HepG2 (cell line): Measurements from ENCODE around the gene SPACA4. TPM values are rescaled to one million over a fixed set of nuclear protein-coding genes. Genes with fewer than 3 reads are reported as not detected.

ENCODE experiments used
- GATAD1 ChIP-seq: IDR thresholded peaks from 2 replicates; pipeline ENCODE4 v1.6.1; 2016; ENCODE audit warnings: missing genetic modification reagents, missing compliant biosample characterization
- IRF2 ChIP-seq: IDR thresholded peaks from 2 replicates; pipeline ENCODE4 v1.6.1; 2018; ENCODE audit warnings: missing genetic modification reagents, missing compliant biosample characterization
- MEIS2 ChIP-seq: sonication (generic); formaldehyde crosslinking; IDR thresholded peaks from 2 replicates; pipeline ENCODE4 v1.9.0; 2021; ENCODE audit warnings: mild to moderate bottlenecking, missing genetic modification reagents
- NFKB2 ChIP-seq: sonication (generic); formaldehyde crosslinking; IDR thresholded peaks from 2 replicates; pipeline ENCODE4 v1.4.0; 2020; ENCODE audit warnings: missing genetic modification reagents, borderline replicate concordance
- PCBP1 ChIP-seq: fragments of 200-400 bp; formaldehyde crosslinking; IDR thresholded peaks from 2 replicates; pipeline ENCODE4 v1.6.1; 2017; ENCODE audit warnings: mild to moderate bottlenecking, low read depth, low read length, borderline replicate concordance
- REPIN1 ChIP-seq: sonication (generic); formaldehyde crosslinking; IDR thresholded peaks from 2 replicates; pipeline ENCODE4 v1.8.0; 2022; ENCODE audit warnings: missing genetic modification reagents, low read depth, mild to moderate bottlenecking, borderline replicate concordance
- SAP130 ChIP-seq: IDR thresholded peaks from 2 replicates; pipeline ENCODE4 v1.6.1; 2016; ENCODE audit warnings: low read depth
- SP5 ChIP-seq: IDR thresholded peaks from 2 replicates; pipeline ENCODE4 v1.6.1; 2016; ENCODE audit warnings: low read depth, borderline replicate concordance
- TFDP1 ChIP-seq: IDR thresholded peaks from 2 replicates; pipeline ENCODE4 v1.6.1; 2016; ENCODE audit warnings: missing compliant biosample characterization, missing genetic modification reagents, borderline replicate concordance
- ZNF253 ChIP-seq: sonication (generic); formaldehyde crosslinking; IDR thresholded peaks from 2 replicates; pipeline ENCODE4 v1.8.0; 2022; ENCODE audit warnings: mild to moderate bottlenecking, missing genetic modification reagents, borderline replicate concordance
- ZNF335 ChIP-seq: sonication (generic); formaldehyde crosslinking; IDR thresholded peaks from 2 replicates; pipeline ENCODE4 v1.4.0; 2020; ENCODE audit warnings: missing genetic modification reagents
- ZNF564 ChIP-seq: sonication (generic); formaldehyde crosslinking; IDR thresholded peaks from 2 replicates; pipeline ENCODE4 v1.8.1; 2023; ENCODE audit warnings: mild to moderate bottlenecking, missing genetic modification reagents
- ZNF788 ChIP-seq: sonication (generic); formaldehyde crosslinking; IDR thresholded peaks from 2 replicates; pipeline ENCODE4 v1.5.0; 2020; ENCODE audit warnings: mild to moderate bottlenecking, missing genetic modification reagents, borderline replicate concordance
- polyA plus RNA-seq, 8 experiments: library from polyadenylated mRNA; depleted of rRNA in 3 of 8; stranded (reverse) in 7 of 8; unstranded in 1 of 8; fragments of >200 nt; fragmentation: Illumina TruSeq in 4 of 8; extraction: Trizol in 4 of 8; gene quantifications; 2 replicates each; pipeline versions ENCODE4 v1.2.1 to v1.2.3, GENCODE V29; 2011 to 2016; ENCODE audit warnings: low read depth in 4 of 8, missing spikeins in 1 of 8, mixed read lengths in 1 of 8; ENCODE audit not compliant: insufficient read depth in 1 of 8
- total RNA-seq, 5 experiments: library from RNA; depleted of rRNA; stranded (reverse); fragments of >200 nt; fragmentation: Illumina TruSeq; extraction: Trizol; gene quantifications; 2 replicates each; pipeline ENCODE4 v1.2.3, GENCODE V29; 2016; ENCODE audit warnings: low read depth in 1 of 5
- TF ChIP-seq, protein P1 (sequence below): sonication (generic); formaldehyde crosslinking; IDR thresholded peaks from 2 replicates; pipeline ENCODE4 v1.5.1; 2020; ENCODE audit warnings: mild to moderate bottlenecking, missing genetic modification reagents
- TF ChIP-seq, protein P2 (sequence below): sonication (generic); formaldehyde crosslinking; IDR thresholded peaks from 2 replicates; pipeline ENCODE4 v1.5.0; 2020; ENCODE audit warnings: missing genetic modification reagents, mild to moderate bottlenecking, borderline replicate concordance
- TF ChIP-seq, protein P3 (sequence below): IDR thresholded peaks from 2 replicates; pipeline ENCODE4 v1.6.1; 2012; ENCODE audit warnings: low read length, improper control_type of control experiment
- TF ChIP-seq, protein P4 (sequence below): IDR thresholded peaks from 2 replicates; pipeline ENCODE4 v1.6.1; 2018; ENCODE audit warnings: missing genetic modification reagents

Gene SPACA4
- total and polyA plus RNA-seq, 2 of the 13 experiments (the other 11 are each of a cell fraction or from before 2014, with no cell fraction given): not detected

DNA sequence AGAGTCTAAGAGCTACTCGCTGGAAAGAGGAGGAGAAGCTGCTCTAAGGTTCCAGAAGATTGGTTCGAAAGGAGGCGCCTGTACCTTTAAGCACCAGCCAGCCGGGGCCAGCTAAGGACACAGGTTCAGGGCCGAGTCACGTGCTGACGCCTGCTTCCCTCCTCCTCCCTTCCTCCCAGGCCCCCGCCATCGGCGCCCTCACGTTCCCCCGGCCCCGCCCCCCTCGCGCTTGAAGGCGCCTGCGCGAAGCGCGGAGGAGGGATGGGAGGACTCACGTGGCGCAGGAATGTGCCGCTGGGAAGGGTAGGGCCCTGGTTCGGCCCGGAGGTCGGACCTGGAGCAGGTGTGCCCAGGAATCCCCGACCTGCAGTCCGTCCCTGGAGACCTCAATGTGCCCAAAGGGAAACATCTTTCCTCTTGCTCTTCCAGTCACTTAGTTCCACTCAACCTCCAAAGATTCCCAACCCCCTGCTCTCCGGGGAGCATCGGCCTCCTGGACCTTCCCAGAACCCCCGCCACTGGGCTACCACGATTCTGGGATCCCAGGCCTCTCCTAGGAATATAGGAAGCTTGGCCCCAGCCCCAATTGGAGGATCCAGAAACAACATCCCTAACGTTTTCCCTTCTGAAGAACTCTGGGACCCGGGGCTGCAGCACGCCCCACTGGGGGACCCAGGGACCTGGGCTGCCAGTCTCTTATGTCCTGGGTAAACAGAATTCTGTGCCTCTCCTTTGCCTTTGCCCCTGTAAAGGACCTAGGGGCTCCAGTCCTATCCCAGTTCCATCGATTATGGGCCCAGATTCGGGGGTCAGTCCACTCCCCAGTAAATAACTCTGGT is 28.1 kb downstream of the SPACA4 start (continued):
- 0 out of 2 replicates have a peak, but pooled peaks have one; percentile 68 for TF ChIP-seq ZNF253 (CRISPR knock-in tag)
- peak; percentile 72 for TF ChIP-seq REPIN1 (CRISPR knock-in tag)
- peak; percentile 90; the same call in 1 of the 2 replicates for TF ChIP-seq NFKB2 (CRISPR knock-in tag)
- peak; percentile 57; the same call in 1 of the 2 replicates for TF ChIP-seq MEIS2 (CRISPR knock-in tag)
- peak; percentile 90 for TF ChIP-seq IRF2 (CRISPR knock-in tag)
- TF ChIP-seq, protein P1, sequence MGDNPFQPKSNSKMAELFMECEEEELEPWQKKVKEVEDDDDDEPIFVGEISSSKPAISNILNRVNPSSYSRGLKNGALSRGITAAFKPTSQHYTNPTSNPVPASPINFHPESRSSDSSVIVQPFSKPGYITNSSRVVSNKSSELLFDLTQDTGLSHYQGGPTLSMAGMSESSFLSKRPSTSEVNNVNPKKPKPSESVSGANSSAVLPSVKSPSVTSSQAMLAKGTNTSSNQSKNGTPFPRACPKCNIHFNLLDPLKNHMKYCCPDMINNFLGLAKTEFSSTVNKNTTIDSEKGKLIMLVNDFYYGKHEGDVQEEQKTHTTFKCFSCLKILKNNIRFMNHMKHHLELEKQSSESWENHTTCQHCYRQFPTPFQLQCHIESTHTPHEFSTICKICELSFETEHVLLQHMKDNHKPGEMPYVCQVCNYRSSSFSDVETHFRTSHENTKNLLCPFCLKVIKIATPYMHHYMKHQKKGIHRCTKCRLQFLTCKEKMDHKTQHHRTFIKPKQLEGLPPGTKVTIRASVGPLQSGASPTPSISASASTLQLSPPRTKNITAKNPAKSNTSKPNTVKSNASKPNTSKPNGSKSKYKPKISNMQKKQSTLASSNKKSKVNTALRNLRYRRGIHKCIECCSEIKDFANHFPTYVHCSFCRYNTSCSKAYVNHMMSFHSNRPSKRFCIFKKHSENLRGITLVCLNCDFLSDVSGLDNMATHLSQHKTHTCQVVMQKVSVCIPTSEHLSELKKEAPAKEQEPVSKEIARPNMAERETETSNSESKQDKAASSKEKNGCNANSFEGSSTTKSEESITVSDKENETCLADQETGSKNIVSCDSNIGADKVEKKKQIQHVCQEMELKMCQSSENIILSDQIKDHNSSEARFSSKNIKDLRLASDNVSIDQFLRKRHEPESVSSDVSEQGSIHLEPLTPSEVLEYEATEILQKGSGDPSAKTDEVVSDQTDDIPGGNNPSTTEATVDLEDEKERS (CRISPR knock-in tag): 0 out of 2 replicates have a peak, but pooled peaks have one; percentile 50
- TF ChIP-seq, protein P2, sequence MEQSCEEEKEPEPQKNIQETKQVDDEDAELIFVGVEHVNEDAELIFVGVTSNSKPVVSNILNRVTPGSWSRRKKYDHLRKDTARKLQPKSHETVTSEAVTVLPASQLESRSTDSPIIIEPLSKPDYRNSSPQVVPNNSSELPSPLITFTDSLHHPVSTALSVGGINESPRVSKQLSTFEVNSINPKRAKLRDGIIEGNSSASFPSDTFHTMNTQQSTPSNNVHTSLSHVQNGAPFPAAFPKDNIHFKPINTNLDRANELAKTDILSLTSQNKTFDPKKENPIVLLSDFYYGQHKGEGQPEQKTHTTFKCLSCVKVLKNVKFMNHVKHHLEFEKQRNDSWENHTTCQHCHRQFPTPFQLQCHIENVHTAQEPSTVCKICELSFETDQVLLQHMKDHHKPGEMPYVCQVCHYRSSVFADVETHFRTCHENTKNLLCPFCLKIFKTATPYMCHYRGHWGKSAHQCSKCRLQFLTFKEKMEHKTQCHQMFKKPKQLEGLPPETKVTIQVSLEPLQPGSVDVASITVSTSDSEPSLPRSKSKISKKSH (CRISPR knock-in tag): peak; percentile 87
- peak; percentile 60; the same call in 1 of the 2 replicates for TF ChIP-seq GATAD1 (CRISPR knock-in tag)
- peak; percentile 46; the same call in 1 of the 2 replicates for TF ChIP-seq ZNF335 (CRISPR knock-in tag)
- peak; percentile 90; the same call in 1 of the 2 replicates for TF ChIP-seq SP5 (CRISPR knock-in tag)
- TF ChIP-seq, protein P3, sequence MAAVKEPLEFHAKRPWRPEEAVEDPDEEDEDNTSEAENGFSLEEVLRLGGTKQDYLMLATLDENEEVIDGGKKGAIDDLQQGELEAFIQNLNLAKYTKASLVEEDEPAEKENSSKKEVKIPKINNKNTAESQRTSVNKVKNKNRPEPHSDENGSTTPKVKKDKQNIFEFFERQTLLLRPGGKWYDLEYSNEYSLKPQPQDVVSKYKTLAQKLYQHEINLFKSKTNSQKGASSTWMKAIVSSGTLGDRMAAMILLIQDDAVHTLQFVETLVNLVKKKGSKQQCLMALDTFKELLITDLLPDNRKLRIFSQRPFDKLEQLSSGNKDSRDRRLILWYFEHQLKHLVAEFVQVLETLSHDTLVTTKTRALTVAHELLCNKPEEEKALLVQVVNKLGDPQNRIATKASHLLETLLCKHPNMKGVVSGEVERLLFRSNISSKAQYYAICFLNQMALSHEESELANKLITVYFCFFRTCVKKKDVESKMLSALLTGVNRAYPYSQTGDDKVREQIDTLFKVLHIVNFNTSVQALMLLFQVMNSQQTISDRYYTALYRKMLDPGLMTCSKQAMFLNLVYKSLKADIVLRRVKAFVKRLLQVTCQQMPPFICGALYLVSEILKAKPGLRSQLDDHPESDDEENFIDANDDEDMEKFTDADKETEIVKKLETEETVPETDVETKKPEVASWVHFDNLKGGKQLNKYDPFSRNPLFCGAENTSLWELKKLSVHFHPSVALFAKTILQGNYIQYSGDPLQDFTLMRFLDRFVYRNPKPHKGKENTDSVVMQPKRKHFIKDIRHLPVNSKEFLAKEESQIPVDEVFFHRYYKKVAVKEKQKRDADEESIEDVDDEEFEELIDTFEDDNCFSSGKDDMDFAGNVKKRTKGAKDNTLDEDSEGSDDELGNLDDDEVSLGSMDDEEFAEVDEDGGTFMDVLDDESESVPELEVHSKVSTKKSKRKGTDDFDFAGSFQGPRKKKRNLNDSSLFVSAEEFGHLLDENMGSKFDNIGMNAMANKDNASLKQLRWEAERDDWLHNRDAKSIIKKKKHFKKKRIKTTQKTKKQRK: no peak
- 0 out of 2 replicates have a peak, but pooled peaks have one; percentile 21 for TF ChIP-seq PCBP1
- peak; percentile 92 for TF ChIP-seq TFDP1 (CRISPR knock-in tag)
- TF ChIP-seq, protein P4, sequence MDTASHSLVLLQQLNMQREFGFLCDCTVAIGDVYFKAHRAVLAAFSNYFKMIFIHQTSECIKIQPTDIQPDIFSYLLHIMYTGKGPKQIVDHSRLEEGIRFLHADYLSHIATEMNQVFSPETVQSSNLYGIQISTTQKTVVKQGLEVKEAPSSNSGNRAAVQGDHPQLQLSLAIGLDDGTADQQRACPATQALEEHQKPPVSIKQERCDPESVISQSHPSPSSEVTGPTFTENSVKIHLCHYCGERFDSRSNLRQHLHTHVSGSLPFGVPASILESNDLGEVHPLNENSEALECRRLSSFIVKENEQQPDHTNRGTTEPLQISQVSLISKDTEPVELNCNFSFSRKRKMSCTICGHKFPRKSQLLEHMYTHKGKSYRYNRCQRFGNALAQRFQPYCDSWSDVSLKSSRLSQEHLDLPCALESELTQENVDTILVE (CRISPR knock-in tag): peak; percentile 44; the same call in 1 of the 2 replicates
- TF ChIP-seq ZNF788 (CRISPR knock-in tag): peak; percentile 48; the same call in 1 of the 2 replicates
- TF ChIP-seq ZNF564 (CRISPR knock-in tag): no peak
- TF ChIP-seq SAP130: peak; percentile 88
